Adrenal gland (tissue), 12 donors: ENCODE results near the gene LYRM4. TPM values are rescaled to one million over a fixed set of nuclear protein-coding genes. Genes with fewer than 3 reads are reported as not detected.

Experiments
- DNase-seq, 7 donors: peaks; one replicate each; pipeline ENCODE4 v3.0.0-alpha.2; 2019 to 2020
- H3K27ac ChIP-seq, 5 donors: fragments of 200-600 bp; sonication (generic) in 4 of 5; 1 replicate in 3 of 5; 2 replicates in 2 of 5; pipeline versions ENCODE4 v1.5.1 to v1.8.0; 2016 to 2020; ENCODE audit warnings: mild to moderate bottlenecking in 1 of 5
- H3K27me3 ChIP-seq: fragments of 200-600 bp; 2 replicates; pipeline ENCODE4 v1.8.0; 2021
- H3K36me3 ChIP-seq, 2 donors: fragments of 200-600 bp; replicated peaks in 1 of 2; 1 replicate in 1 of 2; 2 replicates in 1 of 2; pipeline versions ENCODE4 v1.5.1 to v1.8.0; 2018 to 2022
- H3K4me1 ChIP-seq, 2 donors: fragments of 200-600 bp; replicated peaks in 1 of 2; 1 replicate in 1 of 2; 2 replicates in 1 of 2; pipeline versions ENCODE4 v1.5.1 to v1.8.0; 2018 to 2021
- H3K4me3 ChIP-seq, 4 donors: fragments of 200-600 bp; sonication (generic) in 3 of 4; one replicate each; pipeline ENCODE4 v1.5.1; 2016 to 2018
- H3K9me3 ChIP-seq, 3 donors: fragments of 200-600 bp; sonication (generic) in 1 of 3; replicated peaks in 1 of 3; 1 replicate in 2 of 3; 2 replicates in 1 of 3; pipeline versions ENCODE4 v1.5.1 to v1.8.0; 2016 to 2021
- POLR2A ChIP-seq, 2 donors: fragments of 450-650 bp; IDR thresholded peaks; one replicate each; pipeline ENCODE4 v1.6.1; 2017; ENCODE audit warnings: antibody characterized with exemption in 2 of 2, mild to moderate bottlenecking in 2 of 2, moderate library complexity in 1 of 2
- WGBS, 4 donors: extraction: QIAGEN DNeasy Blood & Tissue Kit in 2 of 4; methylation state at CpG; one replicate each; pipeline versions ENCODE4 v1.1.5 to v1.1.7; 2013 to 2017; 5-methylcytosine and 5-hydroxymethylcytosine counted together
- intact Hi-C, 2 donors: fragments of 100-400 bp; cut with DNase I; formaldehyde crosslinking; loops; one replicate each; pipeline versions ENCODE4 v1.14.1 to v1.15.0; 2022 to 2023
- polyA plus RNA-seq, 3 donors: library from polyadenylated mRNA; stranded (reverse); fragments of 200-250 nt in 2 of 3; fragments of 350-450 nt in 1 of 3; fragmentation: Illumina TruSeq in 1 of 3; extraction: RNeasy Lipid Tissue Mini Kit (QIAGEN cat#74804) in 1 of 3; gene quantifications; one replicate each; pipeline ENCODE4 v1.2.3, GENCODE V29; 2013 to 2014
- total RNA-seq, 9 donors: library from RNA; depleted of rRNA in 4 of 9; stranded (reverse); fragments of >200 nt in 4 of 9; fragments of 120-200 nt in 1 of 9; fragmentation: NEBNext Ultra II Directional in 1 of 9; extraction: Animal tissue kit (Norgen Biotek cat#: 25700) in 1 of 9; gene quantifications; one replicate each; pipeline versions ENCODE4 v1.1.0 to v1.2.4, GENCODE V29; 2013 to 2023
- TF ChIP-seq, protein P1 (sequence below), 6 experiments: fragments of 450-650 bp in 4 of 6; fragments of 200-600 bp in 2 of 6; sonication (generic) in 1 of 6; IDR thresholded peaks; 1 replicate in 5 of 6; 2 replicates in 1 of 6; pipeline versions ENCODE4 v1.5.1 to v1.8.0; 2016 to 2021; ENCODE audit warnings: antibody characterized with exemption in 6 of 6, mild to moderate bottlenecking in 2 of 6, moderate library complexity in 1 of 6
- donor health status: healthy with polysubstance abuse.
- donor health status: Bipolar disorder and iron deficiency.
- donor health status: DM: yes; HTN: yes; CAD: no.
- donor health status: DM: no; HTN: no; CAD: no.
- donor health status: DM: no; HTN: no; CAD: no.
- donor health status: DM: yes; HTN: yes; CAD: no.

Gene LYRM4
- total and polyA plus RNA-seq, 12 donors, result 16.1 to 65.1 (median 29.9) TPM

DNA sequence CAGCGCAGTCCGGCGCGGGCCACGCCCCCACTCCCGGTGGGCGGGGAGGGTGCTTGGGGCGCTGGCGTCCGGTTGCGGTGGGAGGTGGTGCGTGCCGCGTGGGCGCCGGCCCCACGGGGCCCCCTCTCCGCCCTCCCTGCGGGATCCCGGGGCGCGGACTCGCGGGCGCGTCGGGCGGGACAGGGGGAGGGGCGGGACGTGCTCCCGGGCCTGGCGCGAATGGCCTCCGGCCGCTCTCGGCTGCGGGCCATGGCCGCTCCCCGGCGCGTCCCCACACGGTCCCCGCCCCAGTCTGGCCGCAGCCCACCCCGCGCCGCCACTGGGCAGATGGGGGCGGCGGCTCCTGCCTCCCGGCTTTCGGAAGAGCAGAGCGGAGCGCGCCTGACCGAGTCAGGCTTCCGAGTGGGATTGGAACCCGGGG lies 176.4 kb downstream of the LYRM4 start:
- no peaks in the 10 kb centered on the region for H3K27me3 ChIP-seq
- peak overlapping the region in 3 of 4 donors; percentile 5 to 75 (median 67) for H3K4me3 ChIP-seq
- DNase-seq, result peak in 5 of 7 donors; percentile 51 to 75 (median 62)
- no peaks in the 10 kb centered on the region for H3K36me3 ChIP-seq
- peaks cover 26 to 46% of the 10 kb centered on the region in 2 donors for H3K4me1 ChIP-seq
- TF ChIP-seq, protein P1, sequence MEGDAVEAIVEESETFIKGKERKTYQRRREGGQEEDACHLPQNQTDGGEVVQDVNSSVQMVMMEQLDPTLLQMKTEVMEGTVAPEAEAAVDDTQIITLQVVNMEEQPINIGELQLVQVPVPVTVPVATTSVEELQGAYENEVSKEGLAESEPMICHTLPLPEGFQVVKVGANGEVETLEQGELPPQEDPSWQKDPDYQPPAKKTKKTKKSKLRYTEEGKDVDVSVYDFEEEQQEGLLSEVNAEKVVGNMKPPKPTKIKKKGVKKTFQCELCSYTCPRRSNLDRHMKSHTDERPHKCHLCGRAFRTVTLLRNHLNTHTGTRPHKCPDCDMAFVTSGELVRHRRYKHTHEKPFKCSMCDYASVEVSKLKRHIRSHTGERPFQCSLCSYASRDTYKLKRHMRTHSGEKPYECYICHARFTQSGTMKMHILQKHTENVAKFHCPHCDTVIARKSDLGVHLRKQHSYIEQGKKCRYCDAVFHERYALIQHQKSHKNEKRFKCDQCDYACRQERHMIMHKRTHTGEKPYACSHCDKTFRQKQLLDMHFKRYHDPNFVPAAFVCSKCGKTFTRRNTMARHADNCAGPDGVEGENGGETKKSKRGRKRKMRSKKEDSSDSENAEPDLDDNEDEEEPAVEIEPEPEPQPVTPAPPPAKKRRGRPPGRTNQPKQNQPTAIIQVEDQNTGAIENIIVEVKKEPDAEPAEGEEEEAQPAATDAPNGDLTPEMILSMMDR (IDR thresholded peaks at IDR 0.05), result no peak
- TF ChIP-seq POLR2A (IDR thresholded peaks at IDR 0.05), result no peak
- peak overlapping the region; percentile 87 to 98 (median 92) for H3K27ac ChIP-seq
- intact Hi-C loops, result no loop called here
- no peaks in the 10 kb centered on the region for H3K9me3 ChIP-seq
- WGBS, 4 donors, result 0 to 1% (median 1%) methylated on average over 1 to 57 of the region's 57 CpGs; no CpG with 5 or more reads in 1 of the 4 donors

GRCh38 chr6:5083813-5084359 lies 176.9 kb downstream of the LYRM4 start:
- 46 to 82% (median 52%) methylated on average over 10 to 18 of the region's 18 CpGs for WGBS, 4 donors
- H3K27ac ChIP-seq, result peak overlapping the region; percentile 87 to 98 (median 92)
- peaks cover 26 to 46% of the 10 kb centered on the region in 2 donors for H3K4me1 ChIP-seq
- no peak for DNase-seq
- TF ChIP-seq, protein P1 (IDR thresholded peaks at IDR 0.05), result no peak
- no peak for TF ChIP-seq POLR2A (IDR thresholded peaks at IDR 0.05)
- intact Hi-C loops, result no loop called here
- no peaks in the 10 kb centered on the region for H3K9me3 ChIP-seq
- no peaks in the 10 kb centered on the region for H3K27me3 ChIP-seq
- H3K4me3 ChIP-seq, result peak overlapping the region in 2 of 4 donors; percentile 67 to 75
- H3K36me3 ChIP-seq, result no peaks in the 10 kb centered on the region

GRCh38 chr6:5083307-5083583 lies 177.5 kb downstream of the LYRM4 start:
- peaks cover 26 to 46% of the 10 kb centered on the region in 2 donors for H3K4me1 ChIP-seq
- WGBS, 4 donors, result 48 to 74% (median 48%) methylated on average over 4 of the region's 4 CpGs
- H3K4me3 ChIP-seq, result no peak overlapping the region
- DNase-seq, result no peak
- TF ChIP-seq, protein P1 (IDR thresholded peaks at IDR 0.05), result no peak
- no peak for TF ChIP-seq POLR2A (IDR thresholded peaks at IDR 0.05)
- H3K27ac ChIP-seq, result peak overlapping the region; percentile 41 to 98 (median 89)
- intact Hi-C loops, result no loop called here
- H3K36me3 ChIP-seq, result no peaks in the 10 kb centered on the region
- H3K9me3 ChIP-seq, result no peaks in the 10 kb centered on the region
- H3K27me3 ChIP-seq, result no peaks in the 10 kb centered on the region

DNA sequence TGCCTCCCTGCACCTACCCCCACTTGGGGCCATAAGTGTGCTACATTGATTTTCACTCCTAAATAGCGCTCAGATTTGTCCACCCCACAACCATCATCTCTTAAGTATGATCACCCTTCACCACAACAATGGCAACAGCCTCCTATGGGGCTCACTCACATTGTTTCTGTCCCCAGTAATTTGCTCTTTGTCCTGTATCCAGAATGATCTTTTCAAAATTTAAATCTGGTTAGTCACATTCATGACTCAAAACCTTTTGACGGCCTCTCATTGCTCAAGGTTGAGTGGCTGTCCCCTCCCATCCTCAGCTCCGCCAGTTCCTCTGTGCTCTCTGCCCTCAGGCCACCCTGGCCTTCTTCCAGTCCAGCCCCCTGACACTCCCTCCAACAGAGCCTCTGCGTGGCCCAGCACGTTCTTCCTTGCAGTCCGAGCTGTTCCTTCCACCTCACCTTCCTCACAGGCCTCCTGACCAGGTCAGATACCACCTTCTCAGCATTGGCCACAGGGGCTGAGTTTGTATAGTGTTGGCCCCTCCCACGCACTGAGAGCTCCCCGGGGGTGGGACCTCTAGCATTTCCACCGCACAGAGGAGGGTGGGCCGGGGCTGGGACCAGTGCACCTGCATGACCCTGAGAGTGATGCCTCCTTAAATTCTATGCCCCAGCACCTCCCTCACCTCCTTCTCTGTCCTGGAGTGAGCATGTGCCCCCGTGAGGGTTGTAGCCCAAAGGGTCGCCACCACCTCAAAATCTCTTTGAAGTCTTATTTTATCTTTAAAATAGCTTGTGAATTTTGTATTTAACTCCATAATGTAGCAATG lies 178.1 kb downstream of the LYRM4 start:
- H3K4me3 ChIP-seq, result no peak overlapping the region
- WGBS, 4 donors, result 45 to 58% (median 57%) methylated on average over 9 to 12 of the region's 12 CpGs
- H3K9me3 ChIP-seq, result no peaks in the 10 kb centered on the region
- DNase-seq, result peak; percentile 84 to 94 (median 92)
- H3K27ac ChIP-seq, result peak overlapping the region; percentile 41 to 98 (median 89)
- no peaks in the 10 kb centered on the region for H3K27me3 ChIP-seq
- intact Hi-C loops, result no loop called here
- peaks cover 26 to 46% of the 10 kb centered on the region in 2 donors for H3K4me1 ChIP-seq
- TF ChIP-seq POLR2A (IDR thresholded peaks at IDR 0.05), result peak in 1 of 2 donors; percentile 74
- TF ChIP-seq, protein P1 (IDR thresholded peaks at IDR 0.05), result no peak
- no peaks in the 10 kb centered on the region for H3K36me3 ChIP-seq
